Measurements from ENCODE around the gene SLC38A4. TPM values are rescaled to one million over a fixed set of nuclear protein-coding genes. Genes with fewer than 3 reads are reported as not detected.

The SLC38A4 gene
- total RNA-seq, 1 donor from 2014 or later, result not detected

DNA sequence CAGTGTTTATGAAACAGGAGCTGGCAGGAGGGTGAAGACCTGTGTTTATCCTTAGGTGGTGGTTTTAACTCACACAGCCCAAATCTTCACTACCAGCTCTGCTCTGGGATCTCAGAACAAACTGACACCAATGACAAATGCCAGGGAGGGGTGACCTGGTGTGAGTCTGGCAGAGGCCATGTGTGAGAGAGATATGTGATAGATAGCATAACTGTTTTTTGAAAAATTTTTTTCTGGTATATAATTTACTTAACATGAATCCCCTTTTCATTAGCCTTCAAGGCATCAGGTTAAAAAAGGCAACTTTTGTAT is 51.5 kb downstream of the SLC38A4 start:
- CTCF ChIA-PET, result no interaction called here
- Mint-ChIP-seq H3K9me3 (no peaks in the 10 kb centered on the region), H3K27ac (no peak overlapping the region), H3K27me3 (no peaks in the 10 kb centered on the region), H3K4me1 (no peaks in the 10 kb centered on the region), H3K4me3 (no peak overlapping the region), H3K36me3 (ENCODE audit: low read depth) (no peaks in the 10 kb centered on the region)
- POLR2A ChIA-PET, result no interaction called here
- ATAC-seq (ENCODE audit: low read depth) (no peak), DNase-seq (no peak)
- TF ChIP-seq CTCF (IDR thresholded peaks at IDR 0.05), result no peak
- intact Hi-C loops (cut with micrococcal nuclease), result no loop called here

- no peaks in the 10 kb centered on the region for H3K9me3 Mint-ChIP-seq
- no peak overlapping the region for H3K27ac Mint-ChIP-seq
- H3K4me1 Mint-ChIP-seq, result no peaks in the 10 kb centered on the region
- H3K27me3 Mint-ChIP-seq, result no peaks in the 10 kb centered on the region
- CTCF ChIA-PET, result no interaction called here
- no peak for ATAC-seq (ENCODE audit: low read depth)
- TF ChIP-seq CTCF (IDR thresholded peaks at IDR 0.05), result no peak
- no peak overlapping the region for H3K4me3 Mint-ChIP-seq
- no peaks in the 10 kb centered on the region for H3K36me3 Mint-ChIP-seq (ENCODE audit: low read depth)
- intact Hi-C loops (cut with micrococcal nuclease), result no loop called here
- DNase-seq, result no peak
- POLR2A ChIA-PET, result no interaction called here
These were observed 52.0 kb downstream of the SLC38A4 start for GRCh38 chr12:46773586-46774321.

DNA sequence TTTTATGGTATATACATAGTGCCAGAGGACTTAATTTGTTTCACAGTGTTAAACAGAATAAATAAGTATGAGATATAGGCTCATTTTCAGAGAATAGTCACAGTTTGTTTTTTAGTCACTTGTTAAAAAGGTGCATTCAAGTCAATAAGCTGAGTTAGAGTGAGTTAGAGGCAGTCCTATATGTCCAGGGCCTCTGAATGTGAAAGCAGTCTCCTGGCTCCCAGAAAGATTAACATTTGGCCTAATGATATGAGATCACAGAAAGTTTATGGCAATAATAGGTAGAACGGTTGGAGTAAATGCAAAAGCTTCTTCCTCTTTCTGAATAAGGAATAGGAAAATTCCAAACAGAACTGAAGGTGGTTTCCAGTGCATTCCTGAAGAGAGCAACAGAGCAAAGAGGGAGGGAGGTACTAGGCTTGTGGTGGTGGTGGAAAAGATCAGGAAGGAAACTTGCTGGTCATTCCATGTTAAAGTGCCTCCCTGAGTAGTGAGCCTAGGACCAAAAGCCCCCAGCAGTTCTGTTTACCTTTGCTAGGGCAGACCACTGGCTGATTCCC is 54.4 kb downstream of the SLC38A4 start:
- Mint-ChIP-seq H3K4me3 (no peak overlapping the region), H3K36me3 (ENCODE audit: low read depth) (no peaks in the 10 kb centered on the region), H3K27me3 (no peaks in the 10 kb centered on the region), H3K27ac (no peak overlapping the region), H3K9me3 (no peaks in the 10 kb centered on the region), H3K4me1 (no peaks in the 10 kb centered on the region)
- CTCF ChIA-PET, result no interaction called here
- ATAC-seq (ENCODE audit: low read depth) (no peak), DNase-seq (no peak)
- TF ChIP-seq CTCF (IDR thresholded peaks at IDR 0.05), result no peak
- intact Hi-C loops (cut with micrococcal nuclease), result no loop called here
- POLR2A ChIA-PET, result no interaction called here

- no peak for TF ChIP-seq CTCF (IDR thresholded peaks at IDR 0.05)
- Mint-ChIP-seq H3K36me3 (ENCODE audit: low read depth) (no peaks in the 10 kb centered on the region), H3K9me3 (no peaks in the 10 kb centered on the region), H3K4me1 (no peaks in the 10 kb centered on the region), H3K4me3 (no peak overlapping the region), H3K27ac (no peak overlapping the region), H3K27me3 (no peaks in the 10 kb centered on the region)
- no peak for DNase-seq
- intact Hi-C loops (cut with micrococcal nuclease), result no loop called here
- ChIA-PET CTCF (no interaction called here), POLR2A (no interaction called here)
- no peak for ATAC-seq (ENCODE audit: low read depth)
These were observed 55.2 kb downstream of the SLC38A4 start for GRCh38 chr12:46770501-46771183.

DNA sequence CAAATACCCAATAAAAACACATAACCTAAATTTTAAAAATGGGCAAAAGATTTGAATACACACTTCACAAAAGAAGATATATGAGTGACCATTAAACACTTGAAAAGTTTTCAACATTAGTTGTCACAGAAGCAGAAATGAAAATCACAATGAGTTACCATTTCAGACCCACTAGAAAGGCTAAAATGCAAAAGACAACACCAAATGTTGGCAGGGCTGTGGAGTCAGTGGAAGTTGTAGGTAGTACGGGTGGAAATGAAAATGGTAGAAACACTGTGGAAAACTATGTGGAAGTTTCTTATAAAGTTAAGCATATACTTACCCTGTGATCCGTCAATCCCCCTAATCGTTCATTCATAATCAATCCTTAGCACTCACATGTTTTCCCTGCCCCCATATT is 61.8 kb downstream of the SLC38A4 start:
- CTCF ChIA-PET, result no interaction called here
- POLR2A ChIA-PET, result no interaction called here
- Mint-ChIP-seq H3K36me3 (ENCODE audit: low read depth) (no peaks in the 10 kb centered on the region), H3K9me3 (peaks cover 4% of the 10 kb centered on the region), H3K27me3 (no peaks in the 10 kb centered on the region), H3K4me1 (no peaks in the 10 kb centered on the region), H3K27ac (no peak overlapping the region), H3K4me3 (no peak overlapping the region)
- no peak for DNase-seq
- no peak for TF ChIP-seq CTCF (IDR thresholded peaks at IDR 0.05)
- no peak for ATAC-seq (ENCODE audit: low read depth)
- intact Hi-C loops (cut with micrococcal nuclease), result no loop called here

Measured in activated B cell treated with CpG ODN at 0.5 μM for 24 hours (primary cell).